NCI-H128 (cell line): ENCODE results near the gene ESRP2.

Experiments
- DNase-seq: peaks from one replicate; lab custom pipeline; 2025; ENCODE audit not compliant: unreplicated experiment; lab: John Stamatoyannopoulos, UW

Gene ESRP2

GRCh38 chr16:68242085-68242484, 6.2 kb upstream of the ESRP2 start:
- DNase-seq, result no peak

- no peak for DNase-seq
These were observed 2.1 kb upstream of the ESRP2 start for GRCh38 chr16:68238029-68238345.

- peak; percentile 82 for DNase-seq
These were observed 1.5 kb upstream of the ESRP2 start for GRCh38 chr16:68237243-68238028.

GRCh38 chr16:68236826-68237242, 907 bp upstream of the ESRP2 start:
- DNase-seq, result no peak

GRCh38 chr16:68236137-68236825, 354 bp upstream of the ESRP2 start:
- no peak for DNase-seq

- no peak for DNase-seq
These were observed 630 bp downstream of the ESRP2 start for GRCh38 chr16:68235108-68235886.

GRCh38 chr16:68234188-68235107, 1.5 kb downstream of the ESRP2 start:
- DNase-seq, result no peak

- no peak for DNase-seq
These were observed 2.1 kb downstream of the ESRP2 start for GRCh38 chr16:68233835-68234187.

GRCh38 chr16:68233085-68233834, 2.7 kb downstream of the ESRP2 start:
- no peak for DNase-seq

GRCh38 chr16:68232335-68232734, 3.6 kb downstream of the ESRP2 start:
- DNase-seq, result no peak

GRCh38 chr16:68231384-68232136, 4.4 kb downstream of the ESRP2 start:
- DNase-seq, result no peak

GRCh38 chr16:68230956-68231355, 5.0 kb downstream of the ESRP2 start:
- DNase-seq, result no peak

GRCh38 chr16:68230176-68230571, 5.8 kb downstream of the ESRP2 start:
- DNase-seq, result no peak

GRCh38 chr16:68229431-68230175, 6.3 kb downstream of the ESRP2 start:
- DNase-seq, result no peak

GRCh38 chr16:68228652-68229051, 7.3 kb downstream of the ESRP2 start:
- no peak for DNase-seq

GRCh38 chr16:68227850-68228553, 7.9 kb downstream of the ESRP2 start:
- DNase-seq, result no peak

GRCh38 chr16:68227183-68227793, 8.6 kb downstream of the ESRP2 start:
- DNase-seq, result no peak

- DNase-seq, result no peak
These were observed 9.8 kb downstream of the ESRP2 start for GRCh38 chr16:68226116-68226515.
